Prostate gland (tissue), 2 donors: ENCODE measurements around the gene CCDC159.
"Not testable (repeated sequence)": the region's sequence is repeated elsewhere in the genome, so short reads cannot be mapped to it uniquely, and the experiment has no call there.

Source experiments
- CTCF ChIP-seq, 4 experiments: fragments of 200-600 bp in 2 of 4; fragments of 450-650 bp in 2 of 4; sonication (generic) in 2 of 4; IDR thresholded peaks; 1 replicate in 3 of 4; 2 replicates in 1 of 4; pipeline ENCODE4 v1.5.1; 2016 to 2019; ENCODE audit warnings: antibody characterized with exemption in 4 of 4, mild to moderate bottlenecking in 2 of 4, moderate library complexity in 2 of 4
- POLR2A ChIP-seq: fragments of 450-650 bp; IDR thresholded peaks from one replicate; pipeline ENCODE4 v1.6.1; 2016; ENCODE audit warnings: antibody characterized with exemption, mild to moderate bottlenecking
- POLR2AphosphoS5 ChIP-seq: sonication (generic); formaldehyde crosslinking; IDR thresholded peaks from one replicate; pipeline ENCODE4 v1.6.1; 2017; ENCODE audit warnings: antibody characterized with exemption

DNA sequence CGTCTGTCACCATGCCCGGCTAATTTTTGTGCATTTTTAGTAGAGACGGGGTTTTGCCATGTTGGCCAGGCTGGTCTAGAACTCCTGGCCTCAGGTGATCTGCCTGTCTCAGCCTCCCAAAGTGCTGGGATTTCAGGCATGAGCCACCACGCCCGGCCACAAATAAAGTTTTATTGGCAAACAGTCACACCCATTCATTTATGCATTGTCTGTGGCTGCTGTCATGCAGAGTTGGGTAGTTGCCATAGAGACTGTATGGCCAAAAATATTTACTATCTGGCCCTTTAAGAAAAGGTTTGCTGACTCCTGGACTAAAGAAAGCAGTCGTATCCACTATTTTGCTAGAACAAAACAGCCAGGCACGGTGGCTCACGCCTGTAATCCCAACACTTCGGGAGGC, 12.5 kb upstream of the CCDC159 start:
- TF ChIP-seq CTCF (IDR thresholded peaks at IDR 0.05); POLR2AphosphoS5; POLR2A: not testable (repeated sequence)
